Head of caudate nucleus (tissue), 42 donors: ENCODE measurements around the gene LRP1B.

Experiments
- DNase-seq, 42 donors: peaks; one replicate each; pipeline versions ENCODE4 v3.0.0 to v3.0.0-alpha.2; 2020 to 2021; ENCODE audit warnings: mixed read lengths in 7 of 42
- intact Hi-C: fragments of 100-400 bp; cut with DNase I; formaldehyde crosslinking; loops from one replicate; pipeline ENCODE4 v1.15.0; 2022

Gene LRP1B

DNA sequence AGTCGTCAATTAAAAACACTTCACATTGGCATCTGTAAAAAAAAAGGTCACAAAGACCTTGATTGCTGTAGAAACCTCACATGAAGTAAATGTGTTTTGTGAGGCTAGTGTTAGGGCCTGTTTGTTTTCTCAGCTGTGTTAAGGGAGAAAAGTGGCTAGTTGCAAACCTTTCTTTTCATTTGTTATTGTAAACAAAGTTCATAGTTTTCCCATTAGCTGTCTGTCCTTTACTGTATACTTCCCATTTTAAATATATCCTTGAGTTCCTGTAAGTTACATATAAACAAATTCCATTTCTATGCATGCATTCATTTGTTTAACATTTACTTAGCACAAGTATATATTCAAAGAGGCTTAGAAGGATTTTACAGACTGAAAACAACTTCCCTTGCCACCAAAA lies 1250.2 kb downstream of the LRP1B start:
- intact Hi-C loops: no loop called here
- DNase-seq: no peak

DNA sequence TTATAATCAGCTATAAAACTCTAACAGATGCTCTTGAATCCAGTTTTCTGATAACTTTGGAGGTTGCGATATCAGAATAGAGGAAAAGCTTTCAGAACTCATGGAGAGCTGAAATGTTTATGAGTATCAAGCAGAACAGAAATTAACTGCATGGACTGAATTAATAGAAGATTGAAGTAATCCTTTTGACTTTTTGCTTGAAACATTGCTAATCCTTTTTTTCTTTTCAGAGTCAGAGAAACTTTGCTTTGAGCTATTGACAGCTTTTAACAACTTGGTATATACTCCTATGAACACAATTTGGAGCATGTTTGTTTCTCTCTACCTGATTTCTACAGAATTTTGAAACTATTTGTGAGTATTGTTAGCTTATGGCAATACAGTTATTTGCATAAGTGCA lies 1254.8 kb downstream of the LRP1B start:
- no peak for DNase-seq
- intact Hi-C loops: no loop called here

DNA sequence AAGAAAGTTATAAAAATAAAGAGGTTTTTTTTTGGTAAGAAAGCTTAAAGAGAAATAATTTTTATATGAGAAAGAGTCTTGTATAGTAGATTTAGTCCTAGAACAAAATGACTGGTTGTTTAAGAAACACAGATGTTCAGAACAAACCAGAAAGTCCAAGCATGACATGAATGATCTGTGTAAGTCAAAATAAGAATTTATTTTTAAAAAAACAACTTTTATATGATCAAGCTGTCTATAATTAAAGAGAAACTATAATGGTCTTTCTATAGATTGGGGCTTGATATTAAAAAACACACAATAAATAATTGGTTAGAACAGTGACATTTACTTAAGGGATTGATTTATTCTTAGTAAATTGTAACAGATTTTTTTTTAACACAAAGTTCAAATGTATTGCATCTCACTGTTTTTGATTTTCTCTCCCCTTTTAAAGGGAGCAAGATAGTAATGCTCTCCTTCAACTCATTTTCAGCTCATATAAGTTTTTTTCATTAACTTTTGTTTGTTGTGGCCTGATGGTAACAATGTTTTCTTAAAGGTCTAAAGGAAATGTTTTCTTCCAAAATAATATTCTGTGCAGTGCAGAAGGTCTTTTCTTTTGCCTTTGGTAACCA lies 1256.8 kb downstream of the LRP1B start:
- intact Hi-C loops: no loop called here
- DNase-seq: no peak

- intact Hi-C loops: no loop called here
- DNase-seq: no peak
Measured at GRCh38 chr2:140869925-140870324, 1260.9 kb downstream of the LRP1B start.

- intact Hi-C loops: no loop called here
- DNase-seq: no peak
Measured at GRCh38 chr2:140869107-140869506, 1261.7 kb downstream of the LRP1B start.

DNA sequence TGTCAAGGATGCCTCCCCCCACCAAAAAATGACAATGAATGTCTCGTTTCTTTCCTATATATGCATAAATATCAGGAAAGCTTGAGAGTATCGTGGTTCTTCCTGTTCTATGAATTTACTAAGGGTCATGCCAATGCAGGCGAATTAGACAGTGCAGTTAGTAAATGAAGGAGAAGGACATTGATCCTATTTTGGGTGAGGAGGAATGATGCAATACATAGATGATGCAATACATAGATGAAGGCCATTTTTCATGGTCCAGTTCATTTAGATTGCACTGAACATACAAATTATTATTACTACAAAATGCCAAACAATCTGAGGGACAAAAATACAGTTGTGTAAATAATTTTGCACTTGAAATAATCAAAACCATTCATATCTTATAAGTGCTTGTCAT lies 1265.0 kb downstream of the LRP1B start:
- no peak for DNase-seq
- intact Hi-C loops: no loop called here

GRCh38 chr2:140863713-140864112 lies 1267.1 kb downstream of the LRP1B start:
- DNase-seq: peak in 2 of 42 donors; percentile 11 to 13
- intact Hi-C loops: no loop called here

DNA sequence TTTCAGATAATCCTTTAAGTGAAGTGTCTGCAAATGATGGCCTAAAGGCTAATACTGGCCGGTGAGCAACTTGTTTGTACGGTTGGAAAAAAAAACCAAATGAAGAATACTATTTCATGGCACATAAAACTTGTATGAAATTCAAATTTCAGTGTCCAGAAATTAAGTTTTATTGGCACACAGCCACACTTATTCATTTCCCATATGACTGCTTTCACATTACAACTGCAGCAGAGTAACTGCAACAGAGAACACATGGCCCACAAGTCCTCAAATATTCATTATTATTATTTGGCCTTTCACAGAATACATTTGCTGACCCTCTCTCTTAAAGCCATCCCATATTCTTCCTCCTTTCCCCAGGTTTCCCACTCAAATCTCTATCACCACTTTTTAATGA lies 1268.6 kb downstream of the LRP1B start:
- no peak for DNase-seq
- intact Hi-C loops: no loop called here

GRCh38 chr2:140861666-140862065 lies 1269.2 kb downstream of the LRP1B start:
- intact Hi-C loops: no loop called here

GRCh38 chr2:140855471-140855870 lies 1275.3 kb downstream of the LRP1B start:
- intact Hi-C loops: no loop called here

More at GRCh38 chr2:140861666-140862065, 1269.2 kb downstream of the LRP1B start:
- DNase-seq: no peak

DNA sequence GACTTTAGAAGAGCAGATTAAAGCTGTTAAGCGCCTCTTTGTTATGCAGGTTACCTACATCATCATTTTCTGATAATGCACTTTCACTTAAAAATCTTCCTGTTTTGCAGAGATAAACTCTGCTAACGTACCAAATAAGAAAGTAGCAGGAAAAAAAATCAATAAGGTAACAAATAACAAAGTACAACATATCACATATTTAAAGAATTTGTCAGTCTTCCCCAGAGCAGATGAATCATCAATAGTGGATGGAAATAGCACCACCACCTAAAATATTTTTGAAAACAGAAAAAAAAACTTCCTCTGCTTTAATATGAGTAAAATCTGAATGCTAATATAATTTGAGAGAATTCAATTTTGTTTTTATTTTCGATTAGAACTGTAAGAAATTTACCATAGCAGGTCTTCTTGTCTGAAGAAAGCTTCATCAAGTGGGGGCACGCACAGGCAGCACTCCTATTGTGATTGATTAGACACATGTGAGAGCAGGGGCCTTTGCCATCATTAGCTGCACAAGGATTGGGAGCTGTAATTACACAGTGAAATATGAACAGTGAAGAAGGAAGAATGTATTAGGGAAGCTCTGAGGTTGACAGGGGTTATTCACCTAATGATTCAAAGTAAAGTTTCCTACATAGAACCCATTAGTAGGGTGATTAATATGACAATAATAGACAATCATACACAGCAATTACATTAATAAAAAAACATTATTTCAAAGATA lies 1279.4 kb downstream of the LRP1B start:
- intact Hi-C loops: no loop called here
- DNase-seq: no peak

More at GRCh38 chr2:140855471-140855870, 1275.3 kb downstream of the LRP1B start:
- DNase-seq: no peak

DNA sequence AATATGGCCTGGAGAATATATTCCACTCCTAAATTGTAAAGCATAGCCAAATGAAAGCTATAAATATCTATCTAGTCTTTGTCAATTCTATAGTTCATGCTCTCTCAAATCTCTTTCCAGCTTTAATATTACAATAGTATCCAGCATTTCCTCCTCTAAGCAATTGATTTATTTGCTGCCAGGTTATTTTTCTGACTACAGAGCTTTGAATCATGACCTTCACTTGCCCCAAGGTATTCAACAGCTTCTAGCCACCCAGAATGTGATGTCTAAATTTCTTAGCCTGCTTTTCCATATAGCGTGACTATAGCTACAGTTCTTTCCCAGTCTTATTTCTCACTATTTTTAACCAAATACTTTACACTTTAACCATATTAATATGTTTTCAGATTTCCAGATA lies 1287.6 kb downstream of the LRP1B start:
- no peak for DNase-seq
- intact Hi-C loops: no loop called here

DNA sequence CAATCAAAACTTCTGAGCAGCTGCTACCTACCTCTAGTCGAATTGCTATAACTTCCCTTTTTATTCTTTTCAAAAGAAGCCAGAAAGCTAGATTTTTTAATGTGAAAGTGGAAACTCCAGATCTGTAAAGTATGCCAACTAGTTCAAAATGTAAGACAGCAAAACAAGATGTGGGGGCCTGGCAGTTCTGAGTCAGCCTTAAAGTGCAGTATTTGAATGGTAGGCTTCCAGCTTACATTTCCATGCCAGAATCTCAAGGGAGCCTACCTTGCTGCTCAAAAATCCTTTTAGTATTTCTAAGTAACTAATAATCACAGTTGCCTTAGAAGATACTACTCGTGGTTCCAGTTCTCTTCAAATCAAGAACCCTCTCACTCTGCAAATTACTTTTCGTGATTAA lies 1288.7 kb downstream of the LRP1B start:
- intact Hi-C loops: no loop called here
- DNase-seq: peak in 30 of 42 donors; percentile 3 to 73 (median 32)

DNA sequence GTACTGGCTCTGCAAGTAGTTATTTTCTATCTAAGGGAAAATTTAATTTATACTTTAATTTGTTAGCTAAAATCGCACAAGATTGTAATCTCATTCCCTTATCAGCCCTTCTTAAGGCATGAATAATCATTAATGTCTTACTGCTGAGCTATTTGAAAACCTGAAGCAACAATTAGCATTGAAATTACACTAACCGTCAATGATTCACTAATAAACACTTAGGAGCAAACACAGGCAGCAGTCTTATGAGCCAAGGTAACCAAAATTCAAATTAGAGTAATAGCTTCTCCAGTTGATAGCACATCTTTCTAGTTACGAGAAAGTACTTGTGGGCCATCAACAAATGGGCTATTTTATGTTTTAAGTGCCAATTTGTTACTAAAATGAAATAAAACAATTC lies 1289.7 kb downstream of the LRP1B start:
- no peak for DNase-seq
- intact Hi-C loops: no loop called here

GRCh38 chr2:140836826-140837225 lies 1294.0 kb downstream of the LRP1B start:
- intact Hi-C loops: no loop called here
- DNase-seq: no peak

DNA sequence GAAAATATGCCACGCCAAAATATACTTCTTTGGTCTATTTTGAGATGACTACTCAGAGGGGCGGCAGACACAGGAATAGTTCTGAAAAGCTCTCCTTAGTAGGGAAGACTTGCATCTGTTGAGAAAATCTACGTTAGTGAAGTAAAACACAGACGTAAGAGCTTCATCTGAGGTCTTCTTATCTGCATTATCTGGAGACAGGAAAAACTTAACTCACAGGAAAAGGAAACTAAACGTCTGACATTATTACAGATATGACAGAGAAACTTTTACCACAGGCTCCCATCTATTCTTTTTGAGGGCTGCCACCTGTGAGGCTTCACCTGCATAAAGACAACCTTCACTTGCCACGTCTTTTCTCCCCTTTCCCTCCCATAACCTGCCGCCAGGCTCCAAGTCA lies 1295.7 kb downstream of the LRP1B start:
- intact Hi-C loops: no loop called here
- no peak for DNase-seq

DNA sequence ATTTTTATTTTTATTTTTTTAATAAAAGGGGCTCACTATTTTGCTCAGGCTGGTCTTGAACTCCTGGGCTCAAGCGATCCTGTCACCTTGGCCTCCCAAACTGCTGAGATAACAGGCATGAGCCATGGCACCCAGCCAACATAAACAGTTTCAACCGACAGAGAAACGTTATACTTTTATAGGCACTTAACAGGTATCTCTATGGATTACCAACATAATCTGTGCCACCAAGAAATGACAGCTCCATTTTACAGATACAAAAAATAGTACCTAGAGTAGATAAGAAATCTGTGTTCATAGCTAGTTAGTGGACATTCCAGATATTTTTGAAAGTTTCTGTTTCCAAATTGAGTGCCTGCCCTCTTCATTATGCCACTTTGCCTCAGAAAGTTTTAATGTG lies 1316.7 kb downstream of the LRP1B start:
- intact Hi-C loops: no loop called here
- DNase-seq: no peak

- no peak for DNase-seq
- intact Hi-C loops: no loop called here
Measured at GRCh38 chr2:140808820-140809219, 1322.0 kb downstream of the LRP1B start.

GRCh38 chr2:140808211-140808610 lies 1322.6 kb downstream of the LRP1B start:
- intact Hi-C loops: no loop called here

GRCh38 chr2:140804700-140805260 lies 1326.0 kb downstream of the LRP1B start:
- intact Hi-C loops: no loop called here
- no peak for DNase-seq

More at GRCh38 chr2:140808211-140808610, 1322.6 kb downstream of the LRP1B start:
- DNase-seq: no peak

GRCh38 chr2:140801311-140801710 lies 1329.5 kb downstream of the LRP1B start:
- intact Hi-C loops: no loop called here
- DNase-seq: no peak
